Measurements from ENCODE around the gene ANAPC16. TPM values are rescaled to one million over a fixed set of nuclear protein-coding genes. Genes with fewer than 3 reads are reported as not detected.

The ANAPC16 gene
- total and polyA plus RNA-seq, 11 donors: 124 to 242 (median 179) TPM

GRCh38 chr10:72274213-72274729, 58.5 kb downstream of the ANAPC16 start:
- Histone ChIP-seq H3K9me3 (no peaks in the 10 kb centered on the region), H3K4me3 (peak overlapping the region; percentile 66 to 98 (median 76)), H3K36me3 (peaks cover 3 to 20% (median 15%) of the 10 kb centered on the region in 9 donors), H3K4me1 (peaks cover 6 to 54% (median 34%) of the 10 kb centered on the region in 12 donors), H3K27ac (peak overlapping the region; percentile 95 to 100 (median 99)), H3K27me3 (no peaks in the 10 kb centered on the region)
- DNase-seq (peak in 2 of 5 donors; percentile 50 to 79), ATAC-seq (peak in 3 of 4 donors; percentile 0 to 3 (median 2))
- no peak for TF ChIP-seq POLR2A (IDR thresholded peaks at IDR 0.05)
- TF ChIP-seq CTCF (IDR thresholded peaks at IDR 0.05): no peak
- intact Hi-C loops (cut with DNase I): loop anchor here in 6 of 10 donors (2.0 to 10.0 kb wide), 7 partner anchors 43 to 63 kb away; no protein-coding TSS in a partner anchor
- 0 to 2% (median 1%) methylated on average over 16 to 40 of the region's 40 CpGs for WGBS, 4 donors

DNA sequence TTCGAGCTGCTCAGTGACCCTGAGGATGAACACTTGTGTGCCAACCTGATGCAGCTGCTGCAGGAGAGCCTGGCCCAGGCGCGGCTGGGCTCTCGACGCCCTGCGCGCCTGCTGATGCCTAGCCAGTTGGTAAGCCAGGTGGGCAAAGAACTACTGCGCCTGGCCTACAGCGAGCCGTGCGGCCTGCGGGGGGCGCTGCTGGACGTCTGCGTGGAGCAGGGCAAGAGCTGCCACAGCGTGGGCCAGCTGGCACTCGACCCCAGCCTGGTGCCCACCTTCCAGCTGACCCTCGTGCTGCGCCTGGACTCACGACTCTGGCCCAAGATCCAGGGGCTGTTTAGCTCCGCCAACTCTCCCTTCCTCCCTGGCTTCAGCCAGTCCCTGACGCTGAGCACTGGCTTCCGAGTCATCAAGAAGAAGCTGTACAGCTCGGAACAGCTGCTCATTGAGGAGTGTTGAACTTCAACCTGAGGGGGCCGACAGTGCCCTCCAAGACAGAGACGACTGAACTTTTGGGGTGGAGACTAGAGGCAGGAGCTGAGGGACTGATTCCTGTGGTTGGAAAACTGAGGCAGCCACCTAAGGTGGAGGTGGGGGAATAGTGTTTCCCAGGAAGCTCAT, 59.0 kb downstream of the ANAPC16 start:
- peak; percentile 3 to 22 (median 13) for ATAC-seq
- TF ChIP-seq CTCF (IDR thresholded peaks at IDR 0.05) (peak; percentile 44 to 75 (median 61)), POLR2A (IDR thresholded peaks at IDR 0.05) (peak in 1 of 2 donors; percentile 35)
- peaks cover 6 to 54% (median 34%) of the 10 kb centered on the region in 12 donors for H3K4me1 ChIP-seq
- DNase-seq: peak; percentile 68 to 87 (median 77)
- H3K4me3 ChIP-seq: peak overlapping the region; percentile 66 to 98 (median 76)
- no peaks in the 10 kb centered on the region for H3K9me3 ChIP-seq
- no peaks in the 10 kb centered on the region for H3K27me3 ChIP-seq
- H3K36me3 ChIP-seq: peaks cover 3 to 20% (median 15%) of the 10 kb centered on the region in 9 donors
- H3K27ac ChIP-seq: peak overlapping the region; percentile 95 to 100 (median 99)
- intact Hi-C loops (cut with DNase I): loop anchor here in 9 of 10 donors (2.0 to 10.0 kb wide), 9 partner anchors 42 to 62 kb away; no protein-coding TSS in a partner anchor
- WGBS, 4 donors: 6 to 14% (median 10%) methylated on average over 11 to 26 of the region's 26 CpGs

- H3K9me3 ChIP-seq: no peaks in the 10 kb centered on the region
- H3K27ac ChIP-seq: peak overlapping the region; percentile 95 to 100 (median 99)
- peaks cover 6 to 54% (median 33%) of the 10 kb centered on the region in 12 donors for H3K4me1 ChIP-seq
- TF ChIP-seq CTCF (IDR thresholded peaks at IDR 0.05) (no peak), POLR2A (IDR thresholded peaks at IDR 0.05) (no peak)
- 9 to 13% (median 12%) methylated on average over 12 of the region's 12 CpGs for WGBS, 4 donors
- H3K4me3 ChIP-seq: peak overlapping the region; percentile 66 to 98 (median 76)
- intact Hi-C loops (cut with DNase I): loop anchor here in 8 of 10 donors (2.0 to 10.0 kb wide), 9 partner anchors 21 to 61 kb away; no protein-coding TSS in a partner anchor
- no peak for ATAC-seq
- H3K27me3 ChIP-seq: no peaks in the 10 kb centered on the region
- DNase-seq: no peak
- peaks cover 3 to 20% (median 15%) of the 10 kb centered on the region in 9 donors for H3K36me3 ChIP-seq
Observed at GRCh38 chr10:72275351-72276012, 59.7 kb downstream of the ANAPC16 start.

DNA sequence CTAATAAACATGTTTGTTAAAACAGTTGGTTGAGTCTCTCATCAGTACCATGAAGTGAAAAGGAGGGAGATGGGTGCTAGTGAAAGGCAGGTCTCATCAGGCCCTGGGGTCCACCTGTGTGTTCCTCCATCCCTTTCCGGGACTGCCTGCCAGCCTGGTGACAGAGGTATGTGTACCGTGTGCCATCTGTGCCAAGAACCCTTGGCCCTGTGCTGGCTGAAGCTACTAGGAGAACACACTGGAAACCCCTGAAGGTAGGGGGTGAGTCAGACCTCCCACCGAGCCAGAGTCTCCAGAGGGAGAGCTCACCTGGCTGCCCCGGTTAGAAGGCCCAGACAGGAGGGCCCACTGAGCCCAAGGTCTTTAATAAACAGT, 60.2 kb downstream of the ANAPC16 start:
- DNase-seq: no peak
- Histone ChIP-seq H3K4me3 (peak overlapping the region; percentile 66 to 98 (median 76)), H3K9me3 (no peaks in the 10 kb centered on the region), H3K36me3 (peaks cover 3 to 20% (median 15%) of the 10 kb centered on the region in 9 donors), H3K27me3 (no peaks in the 10 kb centered on the region), H3K4me1 (peaks cover 6 to 53% (median 32%) of the 10 kb centered on the region in 12 donors), H3K27ac (peak overlapping the region; percentile 95 to 100 (median 99))
- WGBS, 4 donors: 40 to 54% (median 50%) methylated on average over 4 of the region's 4 CpGs
- intact Hi-C loops (cut with DNase I): loop anchor here in 6 of 10 donors (2.0 to 10.0 kb wide), 5 partner anchors 21 to 51 kb away; no protein-coding TSS in a partner anchor
- ATAC-seq: no peak
- no peak for TF ChIP-seq CTCF (IDR thresholded peaks at IDR 0.05)
- no peak for TF ChIP-seq POLR2A (IDR thresholded peaks at IDR 0.05)
